OCI-LY3 (cell line): ENCODE data around the gene GNAZ.

ENCODE experiments used
- CTCF ChIP-seq: fragments of 200-600, 300-600 bp; sonication (generic); IDR thresholded peaks from 2 replicates; pipeline ENCODE4 v1.5.1; 2014; ENCODE audit warnings: antibody characterized with exemption, low read length, low read depth
- EZH2phosphoT487 ChIP-seq: fragments of 200-600 bp; shearing (Covaris generic); IDR thresholded peaks from 2 replicates; pipeline ENCODE4 v1.6.1; 2018; ENCODE audit warnings: antibody characterized with exemption, mixed run types, low read depth

- TF ChIP-seq CTCF, result no peak
- TF ChIP-seq EZH2phosphoT487, result no peak
Measured at GRCh38 chr22:23072911-23073491, 2.7 kb downstream of the GNAZ start.
